Cardiac muscle cell (in vitro differentiated cells and primary cell): ENCODE results near the gene CNTFR. TPM values are rescaled to one million over a fixed set of nuclear protein-coding genes. Genes with fewer than 3 reads are reported as not detected.
"Not testable (repeated sequence)": the region's sequence is repeated elsewhere in the genome, so short reads cannot be mapped to it uniquely, and the experiment has no call there.

ENCODE experiments used
- DNase-seq, 2 donors: peaks; one replicate each; pipeline versions ENCODE4 v3.0.0 to v3.0.0-alpha.2; 2010 to 2017; ENCODE audit warnings: low read depth in 1 of 2, low spot score in 1 of 2
- H3K27ac ChIP-seq: fragments of 200-600 bp; sonication (generic); 2 replicates; pipeline ENCODE4 v1.5.1; 2016
- H3K27me3 ChIP-seq: fragments of 200-600 bp; sonication (generic); 2 replicates; pipeline ENCODE4 v1.6.0; 2016; ENCODE audit warnings: control low read depth
- H3K36me3 ChIP-seq: fragments of 200-600 bp; sonication (generic); 2 replicates; pipeline ENCODE4 v1.5.1; 2016; ENCODE audit warnings: control low read depth
- H3K4me1 ChIP-seq: fragments of 200-600 bp; sonication (generic); 2 replicates; pipeline ENCODE4 v1.8.1; 2017; ENCODE audit warnings: low read depth, mild to moderate bottlenecking, mixed run types
- H3K4me3 ChIP-seq: fragments of 200-600 bp; sonication (generic); 2 replicates; pipeline ENCODE4 v1.5.1; 2016; ENCODE audit warnings: mild to moderate bottlenecking
- H3K9me3 ChIP-seq: fragments of 200-600 bp; sonication (generic); 2 replicates; pipeline ENCODE4 v1.5.1; 2017; ENCODE audit warnings: low read depth, mild to moderate bottlenecking, control low read depth
- CTCF ChIP-seq: IDR thresholded peaks from 2 replicates; pipeline ENCODE4 v1.5.1; 2012; ENCODE audit warnings: low read depth, mild to moderate bottlenecking, low read length
- polyA plus RNA-seq: library from polyadenylated mRNA; unstranded; fragments of >200 nt; fragmentation: Nextera tagmentation; extraction: Ambion mirVana; gene quantifications from 2 replicates; pipeline ENCODE4 v1.2.1, GENCODE V29; 2016
- total RNA-seq: library from RNA; depleted of rRNA; stranded (reverse); fragments of >200 nt; gene quantifications from 2 replicates; pipeline ENCODE4 v1.2.3, GENCODE V29; 2016

CNTFR gene
- total and polyA plus RNA-seq, 2 experiments from 2014 or later, result 15.5 to 29.8 TPM

- no peak for DNase-seq
- H3K9me3 ChIP-seq, result no peaks in the 10 kb centered on the region
- no peaks in the 10 kb centered on the region for H3K36me3 ChIP-seq
- H3K27me3 ChIP-seq, result no peaks in the 10 kb centered on the region
- H3K4me3 ChIP-seq, result no peak overlapping the region
- no peak for TF ChIP-seq CTCF
- no peaks in the 10 kb centered on the region for H3K4me1 ChIP-seq
- H3K27ac ChIP-seq, result no peak overlapping the region
These were observed 44.0 kb downstream of the CNTFR start for GRCh38 chr9:34545497-34545896.

GRCh38 chr9:34544035-34544434, 45.5 kb downstream of the CNTFR start:
- H3K27me3 ChIP-seq, result no peaks in the 10 kb centered on the region
- TF ChIP-seq CTCF, result no peak
- H3K4me1 ChIP-seq, result no peaks in the 10 kb centered on the region
- H3K9me3 ChIP-seq, result no peaks in the 10 kb centered on the region
- no peak for DNase-seq
- no peak overlapping the region for H3K4me3 ChIP-seq
- H3K36me3 ChIP-seq, result no peaks in the 10 kb centered on the region
- H3K27ac ChIP-seq, result no peak overlapping the region

- no peaks in the 10 kb centered on the region for H3K9me3 ChIP-seq
- H3K4me1 ChIP-seq, result no peaks in the 10 kb centered on the region
- no peaks in the 10 kb centered on the region for H3K36me3 ChIP-seq
- no peak for DNase-seq
- H3K27ac ChIP-seq, result no peak overlapping the region
- H3K4me3 ChIP-seq, result no peak overlapping the region
- no peak for TF ChIP-seq CTCF
- H3K27me3 ChIP-seq, result no peaks in the 10 kb centered on the region
These were observed 48.0 kb downstream of the CNTFR start for GRCh38 chr9:34541540-34541939.

DNA sequence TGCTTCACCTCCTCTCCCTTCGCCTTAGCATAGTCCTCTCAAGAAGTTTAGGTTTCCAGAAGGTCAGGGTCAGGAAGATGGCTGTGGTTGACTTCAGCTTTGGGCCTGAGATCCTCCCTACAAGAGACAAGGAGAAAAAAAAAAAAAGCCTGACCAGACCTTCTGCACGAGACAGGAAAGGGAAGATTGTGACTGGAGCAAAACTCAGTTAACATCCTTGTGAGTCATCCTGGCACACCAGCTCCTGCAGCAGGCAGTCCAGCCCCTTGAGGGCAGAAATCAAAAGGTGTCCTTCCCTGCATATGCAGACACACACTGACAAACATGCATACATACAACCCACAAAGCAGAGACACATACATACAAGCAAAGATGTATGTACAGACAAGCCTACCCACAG, 48.7 kb downstream of the CNTFR start:
- no peaks in the 10 kb centered on the region for H3K4me1 ChIP-seq
- peak in 1 of 2 donors; percentile 65 for DNase-seq
- no peak for TF ChIP-seq CTCF
- H3K27me3 ChIP-seq, result no peaks in the 10 kb centered on the region
- H3K4me3 ChIP-seq, result no peak overlapping the region
- H3K27ac ChIP-seq, result no peak overlapping the region
- no peaks in the 10 kb centered on the region for H3K36me3 ChIP-seq
- no peaks in the 10 kb centered on the region for H3K9me3 ChIP-seq

DNA sequence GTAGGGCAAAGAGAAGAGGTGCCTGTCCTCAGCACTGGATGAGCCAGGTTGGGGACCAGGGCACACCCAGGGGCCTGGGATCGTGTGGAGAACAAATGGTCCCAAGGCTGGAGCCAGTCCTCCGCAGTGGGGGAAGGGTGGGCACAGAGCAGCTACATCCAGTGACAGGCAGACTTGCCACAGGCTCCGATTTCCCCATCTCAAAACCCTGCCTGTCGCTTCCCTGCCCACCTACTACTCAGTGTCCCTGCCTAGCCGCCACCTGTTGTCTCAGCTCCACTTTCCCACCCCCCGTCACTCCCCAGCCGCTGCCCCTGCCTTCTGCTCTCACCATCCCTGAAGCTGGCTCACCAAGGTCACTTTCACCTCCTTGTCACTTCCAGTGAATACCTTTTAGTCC, 52.8 kb downstream of the CNTFR start:
- TF ChIP-seq CTCF, result no peak
- Histone ChIP-seq H3K27ac (no peak overlapping the region), H3K36me3 (no peaks in the 10 kb centered on the region), H3K27me3 (no peaks in the 10 kb centered on the region), H3K9me3 (no peaks in the 10 kb centered on the region), H3K4me1 (no peaks in the 10 kb centered on the region), H3K4me3 (no peak overlapping the region)
- DNase-seq, result no peak

DNA sequence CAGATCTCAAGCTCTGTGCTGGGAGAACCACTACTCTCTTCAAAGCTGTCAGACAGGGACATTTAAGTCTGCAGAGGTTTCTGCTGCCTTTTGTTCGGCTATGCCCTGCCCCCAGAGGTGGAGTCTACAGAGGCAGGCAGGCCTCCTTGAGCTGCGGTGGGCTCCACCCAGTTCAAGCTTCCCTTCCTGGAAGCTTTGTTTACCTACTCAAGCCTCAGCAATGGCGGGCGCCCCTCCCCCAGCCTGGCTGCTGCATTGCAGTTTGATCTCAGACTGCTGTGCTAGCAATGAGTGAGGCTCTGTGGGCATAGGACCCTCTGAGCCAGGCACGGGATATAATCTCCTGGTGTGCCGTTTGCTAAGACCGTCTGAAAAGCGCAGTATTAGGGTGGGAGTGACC, 57.5 kb downstream of the CNTFR start:
- not testable (repeated sequence) for H3K4me1 ChIP-seq, H3K36me3 ChIP-seq, H3K27me3 ChIP-seq, DNase-seq, H3K4me3 ChIP-seq, H3K9me3 ChIP-seq, H3K27ac ChIP-seq
